IMR-90 (cell line): ENCODE data around the gene BCL2L1. TPM values are rescaled to one million over a fixed set of nuclear protein-coding genes. Genes with fewer than 3 reads are reported as not detected.
A peak's percentile ranks its signal among the peaks of the same experiment; 100 is the strongest.

ENCODE experiments used
- ATAC-seq: fragments of 200-7000 bp; cut with Tn5 transposase; 2 replicates; pipeline ENCODE4 v1.9.1; 2020; ENCODE audit warnings: low read depth, mild to moderate bottlenecking, moderate library complexity
- BruUV-seq: library from RNA; stranded (reverse); fragments of 400-500 nt; replicated peaks from 2 replicates; lab custom pipeline; 2021; lab: Mats Ljungman, UMichigan
- CTCF ChIA-PET: fragments of 300-600 bp; formaldehyde crosslinking; extraction: SDS; loops from one replicate; lab custom pipeline; 2021; ENCODE audit warnings: antibody characterized with exemption; lab: Yijun Ruan, JAX
- POLR2A ChIA-PET: fragments of 300-600 bp; sonication (Branson Sonifier 250); formaldehyde crosslinking; loops from one replicate; lab custom pipeline; 2022; ENCODE audit warnings: antibody characterized with exemption; ENCODE audit not compliant: unreplicated experiment; lab: Charles Lee
- DNase-seq: peaks from one replicate; pipeline ENCODE4 v3.0.0; 2013
- H2AFZ ChIP-seq: replicated peaks from 2 replicates; pipeline ENCODE3; 2013; ENCODE audit warnings: low read length, mild to moderate bottlenecking; ENCODE audit not compliant: poor library complexity
- H2AK5ac ChIP-seq: 2 replicates; pipeline ENCODE4 v1.6.1; 2013; ENCODE audit warnings: low read depth, low read length, inconsistent platforms
- H2AK9ac ChIP-seq: replicated peaks from 2 replicates; pipeline ENCODE3; 2013; ENCODE audit warnings: mild to moderate bottlenecking, low read depth, low read length, moderate library complexity; ENCODE audit not compliant: poor library complexity
- H2BK120ac ChIP-seq: 2 replicates; pipeline ENCODE4 v1.6.1; 2013; ENCODE audit warnings: low read depth, low read length, inconsistent platforms
- H2BK15ac ChIP-seq: 3 replicates; pipeline ENCODE4 v1.6.1; 2013; ENCODE audit warnings: low read depth, low read length, inconsistent platforms
- H2BK20ac ChIP-seq: 2 replicates; pipeline ENCODE4 v1.6.1; 2013; ENCODE audit warnings: low read depth, mild to moderate bottlenecking, inconsistent platforms, low read length, moderate library complexity
- H2BK5ac ChIP-seq: 2 replicates; pipeline ENCODE4 v1.6.1; 2013; ENCODE audit warnings: mild to moderate bottlenecking, low read depth, low read length, inconsistent platforms; ENCODE audit not compliant: poor library complexity, severe bottlenecking
- H3K14ac ChIP-seq: replicated peaks from 2 replicates; pipeline ENCODE4 v1.6.1; 2013; ENCODE audit warnings: low read depth, low read length, inconsistent platforms
- H3K18ac ChIP-seq: 2 replicates; pipeline ENCODE4 v1.6.1; 2013; ENCODE audit warnings: low read depth, low read length, control low read depth
- H3K23ac ChIP-seq: 2 replicates; pipeline ENCODE4 v1.6.1; 2013; ENCODE audit warnings: low read depth, low read length, inconsistent platforms
- H3K27ac ChIP-seq: 2 replicates; pipeline ENCODE4 v1.5.1; 2013; ENCODE audit warnings: mild to moderate bottlenecking, control low read depth, low read length; ENCODE audit not compliant: insufficient read depth
- H3K27me3 ChIP-seq: 2 replicates; pipeline ENCODE4 v1.6.1; 2013; ENCODE audit warnings: low read length; ENCODE audit not compliant: control insufficient read depth, insufficient read depth
- H3K36me3 ChIP-seq: 2 replicates; pipeline ENCODE4 v1.6.1; 2013; ENCODE audit warnings: low read length, mixed read lengths; ENCODE audit not compliant: control insufficient read depth, insufficient read depth
- H3K4ac ChIP-seq: 2 replicates; pipeline ENCODE4 v1.6.1; 2013; ENCODE audit warnings: low read depth, low read length, inconsistent platforms
- H3K4me1 ChIP-seq: 2 replicates; pipeline ENCODE4 v1.6.1; 2013; ENCODE audit warnings: low read length, mixed read lengths; ENCODE audit not compliant: control insufficient read depth, insufficient read depth
- H3K4me2 ChIP-seq: 2 replicates; pipeline ENCODE4 v1.6.1; 2013; ENCODE audit warnings: low read depth, mild to moderate bottlenecking, control low read depth, low read length, moderate library complexity
- H3K4me3 ChIP-seq: 2 replicates; pipeline ENCODE4 v1.5.1; 2013; ENCODE audit warnings: low read depth, mild to moderate bottlenecking, control low read depth, low read length, moderate library complexity; ENCODE audit not compliant: insufficient read depth
- H3K56ac ChIP-seq: 2 replicates; pipeline ENCODE4 v1.6.1; 2013; ENCODE audit warnings: low read length, inconsistent platforms; ENCODE audit not compliant: insufficient read depth; ENCODE audit errors: extremely low read depth
- H3K79me1 ChIP-seq, 2 experiments: 2 replicates each; pipeline ENCODE4 v1.6.1; 2013; ENCODE audit warnings: low read length in 2 of 2, inconsistent platforms in 1 of 2, low read depth in 1 of 2
- H3K9ac ChIP-seq: 2 replicates; pipeline ENCODE4 v1.6.1; 2013; ENCODE audit warnings: low read depth, low read length, control low read depth
- H3K9me1 ChIP-seq: 2 replicates; pipeline ENCODE4 v1.6.1; 2013; ENCODE audit warnings: low read length, inconsistent platforms; ENCODE audit not compliant: insufficient read depth
- H3K9me3 ChIP-seq: 2 replicates; pipeline ENCODE4 v1.6.1; 2013; ENCODE audit warnings: low read length; ENCODE audit not compliant: control insufficient read depth, insufficient read depth
- H4K20me1 ChIP-seq: 2 replicates; pipeline ENCODE4 v1.6.1; 2013; ENCODE audit warnings: low read length, inconsistent platforms; ENCODE audit not compliant: insufficient read depth
- H4K5ac ChIP-seq: 2 replicates; pipeline ENCODE4 v1.6.1; 2013; ENCODE audit warnings: mild to moderate bottlenecking, low read depth, low read length, control low read depth
- H4K8ac ChIP-seq, 2 experiments: 2 replicates each; pipeline ENCODE4 v1.6.1; 2013; ENCODE audit warnings: low read depth in 2 of 2, low read length in 2 of 2, control low read depth in 1 of 2, inconsistent platforms in 1 of 2
- H4K91ac ChIP-seq: 2 replicates; pipeline ENCODE4 v1.6.1; 2013; ENCODE audit warnings: low read depth, low read length, inconsistent platforms; ENCODE audit not compliant: insufficient read depth
- CEBPB ChIP-seq: IDR thresholded peaks from 2 replicates; pipeline ENCODE4 v1.6.1; 2012; ENCODE audit warnings: low read depth, low read length, improper control_type of control experiment
- CHD1 ChIP-seq: IDR thresholded peaks from 2 replicates; pipeline ENCODE4 v1.6.1; 2012; ENCODE audit warnings: low read depth, low read length, improper control_type of control experiment
- MAZ ChIP-seq: IDR thresholded peaks from 2 replicates; pipeline ENCODE4 v1.6.1; 2012; ENCODE audit warnings: low read depth, mild to moderate bottlenecking, low read length, improper control_type of control experiment, moderate library complexity, borderline replicate concordance
- RAD21 ChIP-seq: IDR thresholded peaks from 2 replicates; pipeline ENCODE4 v1.6.1; 2012; ENCODE audit warnings: low read length, improper control_type of control experiment
- RCOR1 ChIP-seq: IDR thresholded peaks from 2 replicates; pipeline ENCODE4 v1.6.1; 2012; ENCODE audit warnings: mild to moderate bottlenecking, low read length, improper control_type of control experiment; ENCODE audit not compliant: insufficient replicate concordance
- SMC3 ChIP-seq: fragments of 150-350 bp; IDR thresholded peaks from 2 replicates; pipeline ENCODE4 v1.6.1; 2016; ENCODE audit warnings: low read depth, mild to moderate bottlenecking, antibody characterized with exemption, low read length, moderate library complexity
- WGBS, 2 experiments: methylation state at CpG; one replicate each; pipeline versions ENCODE4 v1.1.5 to v1.1.7; 2013; ENCODE audit warnings: missing lambda C conversion rate in 2 of 2; ENCODE audit not compliant: insufficient read length in 1 of 2; ENCODE audit errors: extremely low coverage in 2 of 2; 5-methylcytosine and 5-hydroxymethylcytosine counted together
- dilution Hi-C: fragments of 300-500 bp; cut with HindIII; formaldehyde crosslinking; loops from one replicate; pipeline ENCODE4 v1.14.3; 2018; ENCODE audit warnings: low sequenced_read_pairs; ENCODE audit not compliant: unreplicated experiment
- in situ Hi-C: fragments of 300-500 bp; cut with MboI; formaldehyde crosslinking; loops from 3 replicates; pipeline ENCODE4 v1.14.3; 2019; ENCODE audit warnings: low sequenced_read_pairs, inconsistent platforms, mixed read lengths
- intact Hi-C: fragments of 100-400 bp; cut with micrococcal nuclease; formaldehyde crosslinking; loops from 2 replicates; pipeline ENCODE4 v1.10.0; 2022
- polyA plus RNA-seq, 3 experiments: library from polyadenylated mRNA; depleted of rRNA; stranded (reverse); fragments of >200 nt; gene quantifications; 2 replicates each; pipeline ENCODE4 v1.2.3, GENCODE V29; 2012; ENCODE audit warnings: low replicate concordance in 1 of 3
- total RNA-seq: library from RNA; depleted of rRNA; stranded (reverse); fragments of >200 nt; gene quantifications from 2 replicates; pipeline ENCODE4 v1.2.3, GENCODE V29; 2012
- TF ChIP-seq, protein P1 (sequence below): conservative IDR thresholded peaks from 2 replicates; pipeline ENCODE4 v1.5.1; 2012; ENCODE audit warnings: mild to moderate bottlenecking, low read depth, low read length, improper control_type of control experiment
- TF ChIP-seq, protein P2 (sequence below): fragments of 150-350 bp; IDR thresholded peaks from 2 replicates; pipeline ENCODE4 v1.6.1; 2017; ENCODE audit warnings: mild to moderate bottlenecking, antibody characterized with exemption, low read length, low read depth

Gene BCL2L1
- total and polyA plus RNA-seq, 2 of the 4 experiments (the other 2 are of a cell fraction): 40.2 to 41.9 TPM

DNA sequence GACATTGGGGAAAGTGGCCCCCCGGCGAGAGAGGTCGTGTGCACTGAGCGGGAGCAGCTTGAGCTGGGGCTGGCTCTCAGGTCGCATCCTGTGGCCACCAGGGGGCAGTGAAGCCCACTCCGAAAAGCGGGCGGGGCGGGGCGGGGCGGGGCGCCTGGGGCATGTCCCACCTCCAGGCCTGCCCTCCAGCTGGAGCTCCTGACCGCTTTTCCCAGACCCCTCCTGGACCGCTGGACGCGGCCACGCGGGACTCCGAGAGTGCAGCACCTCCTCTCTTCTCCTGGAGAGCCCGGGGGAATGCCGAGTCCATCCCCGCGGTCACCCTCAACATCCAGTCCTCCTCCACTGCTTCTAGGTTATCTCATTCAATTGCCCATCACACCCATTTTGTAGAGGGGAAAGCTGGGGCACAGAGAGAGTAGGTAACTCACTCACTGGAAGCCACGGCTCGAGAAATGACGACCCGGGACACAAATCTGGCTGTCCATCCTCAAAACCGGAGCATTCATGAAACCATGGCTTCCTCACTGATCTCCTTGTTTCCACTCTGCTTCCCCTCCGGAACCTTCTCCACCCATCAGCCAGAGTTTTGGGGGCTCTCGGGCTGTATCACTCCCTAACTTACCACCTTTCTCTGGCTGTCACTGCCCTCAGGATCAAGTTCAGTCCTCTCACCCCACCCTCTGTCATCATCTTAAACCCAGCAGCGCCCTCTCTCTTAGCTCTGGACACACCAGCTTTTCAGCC lies 60.9 kb downstream of the BCL2L1 start:
- H3K9me3 ChIP-seq: no peaks in the 10 kb centered on the region
- H3K4ac ChIP-seq: peak overlapping the region; percentile 95
- peak overlapping the region; percentile 84 to 100 for H4K8ac ChIP-seq
- DNase-seq (peak; percentile 54), ATAC-seq (peak; percentile 85)
- H3K4me3 ChIP-seq: peak overlapping the region; percentile 43
- H3K27me3 ChIP-seq: no peaks in the 10 kb centered on the region
- in situ Hi-C loops: loop anchor here (5.0 kb wide), 1 partner anchor 61 kb away; the partner anchor contains the start of gene BCL2L1
- peaks cover 10 to 53% of the 10 kb centered on the region in 2 experiments; a peak in 3 of 4 replicates for H3K79me1 ChIP-seq
- H3K4me2 ChIP-seq: peak overlapping the region; percentile 93
- peak overlapping the region; percentile 96 for H2AK9ac ChIP-seq
- peak overlapping the region; percentile 75 for H3K9ac ChIP-seq
- H2BK5ac ChIP-seq: peak overlapping the region; percentile 75
- H3K36me3 ChIP-seq: peaks cover 19% of the 10 kb centered on the region
- H2AFZ ChIP-seq: peak overlapping the region; percentile 93
- ChIA-PET POLR2A (interaction anchor here (0.9 to 1.4 kb wide), 4 partner anchors 56 to 61 kb away, joined by 3 to 6 read pairs (median 4); no protein-coding TSS in a partner anchor), CTCF (interaction anchor here (0.6 to 5.0 kb wide), 15 partner anchors 9 to 172 kb away, joined by 3 to 59 read pairs (median 4); partner anchors contain the start of gene BCL2L1)
- no peak for TF ChIP-seq CHD1
- TF ChIP-seq, protein P1, sequence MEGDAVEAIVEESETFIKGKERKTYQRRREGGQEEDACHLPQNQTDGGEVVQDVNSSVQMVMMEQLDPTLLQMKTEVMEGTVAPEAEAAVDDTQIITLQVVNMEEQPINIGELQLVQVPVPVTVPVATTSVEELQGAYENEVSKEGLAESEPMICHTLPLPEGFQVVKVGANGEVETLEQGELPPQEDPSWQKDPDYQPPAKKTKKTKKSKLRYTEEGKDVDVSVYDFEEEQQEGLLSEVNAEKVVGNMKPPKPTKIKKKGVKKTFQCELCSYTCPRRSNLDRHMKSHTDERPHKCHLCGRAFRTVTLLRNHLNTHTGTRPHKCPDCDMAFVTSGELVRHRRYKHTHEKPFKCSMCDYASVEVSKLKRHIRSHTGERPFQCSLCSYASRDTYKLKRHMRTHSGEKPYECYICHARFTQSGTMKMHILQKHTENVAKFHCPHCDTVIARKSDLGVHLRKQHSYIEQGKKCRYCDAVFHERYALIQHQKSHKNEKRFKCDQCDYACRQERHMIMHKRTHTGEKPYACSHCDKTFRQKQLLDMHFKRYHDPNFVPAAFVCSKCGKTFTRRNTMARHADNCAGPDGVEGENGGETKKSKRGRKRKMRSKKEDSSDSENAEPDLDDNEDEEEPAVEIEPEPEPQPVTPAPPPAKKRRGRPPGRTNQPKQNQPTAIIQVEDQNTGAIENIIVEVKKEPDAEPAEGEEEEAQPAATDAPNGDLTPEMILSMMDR: peak; percentile 69
- TF ChIP-seq CEBPB: no peak
- TF ChIP-seq, protein P2, sequence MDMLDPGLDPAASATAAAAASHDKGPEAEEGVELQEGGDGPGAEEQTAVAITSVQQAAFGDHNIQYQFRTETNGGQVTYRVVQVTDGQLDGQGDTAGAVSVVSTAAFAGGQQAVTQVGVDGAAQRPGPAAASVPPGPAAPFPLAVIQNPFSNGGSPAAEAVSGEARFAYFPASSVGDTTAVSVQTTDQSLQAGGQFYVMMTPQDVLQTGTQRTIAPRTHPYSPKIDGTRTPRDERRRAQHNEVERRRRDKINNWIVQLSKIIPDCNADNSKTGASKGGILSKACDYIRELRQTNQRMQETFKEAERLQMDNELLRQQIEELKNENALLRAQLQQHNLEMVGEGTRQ: no peak
- no peak for TF ChIP-seq RCOR1
- TF ChIP-seq SMC3: peak; percentile 72
- peak; percentile 63 for TF ChIP-seq RAD21
- peak; percentile 87 for TF ChIP-seq MAZ
- peak overlapping the region; percentile 96 for H3K23ac ChIP-seq
- peak overlapping the region; percentile 90 for H3K18ac ChIP-seq
- H3K14ac ChIP-seq: peak overlapping the region; percentile 98
- dilution Hi-C loops: no loop called here
- H2BK20ac ChIP-seq: peak overlapping the region; percentile 75; the same call in 1 of the 2 replicates
- peak overlapping the region; percentile 81; the same call in 1 of the 2 replicates for H3K56ac ChIP-seq
- intact Hi-C loops: loop anchor here (1.0 kb wide), 2 partner anchors 62 to 151 kb away; no protein-coding TSS in a partner anchor
- peaks cover 13% of the 10 kb centered on the region; the same call in 1 of the 2 replicates for H4K20me1 ChIP-seq
- peaks cover 17% of the 10 kb centered on the region for H3K4me1 ChIP-seq
- no TSS peak for BruUV-seq
- peaks cover 23% of the 10 kb centered on the region for H3K9me1 ChIP-seq
- H2AK5ac ChIP-seq: peak overlapping the region; percentile 96
- peak overlapping the region; percentile 95; the same call in 1 of the 3 replicates for H2BK15ac ChIP-seq
- 8% methylated on average over 22 of the region's 31 CpGs; no CpG with 5 or more reads in 1 of the 2 experiments for WGBS, 2 experiments
- H3K27ac ChIP-seq: peak overlapping the region; percentile 56
- peak overlapping the region; percentile 89 for H4K91ac ChIP-seq
- peak overlapping the region; percentile 95 for H4K5ac ChIP-seq
- peak overlapping the region; percentile 90 for H2BK120ac ChIP-seq
